Right atrium auricular region (tissue), 2 donors: Measurements from ENCODE around the gene PCDHA3. TPM values are rescaled to one million over a fixed set of nuclear protein-coding genes. Genes with fewer than 3 reads are reported as not detected.
"Not testable (repeated sequence)": the region's sequence is repeated elsewhere in the genome, so short reads cannot be mapped to it uniquely, and the experiment has no call there.

ENCODE experiments used
- DNase-seq: peaks from one replicate; pipeline ENCODE4 v3.0.0-alpha.2; 2019; ENCODE audit warnings: low spot score
- H3K27ac ChIP-seq, 2 donors: fragments of 200-600 bp; sonication (generic); 1 replicate in 1 of 2; 2 replicates in 1 of 2; pipeline ENCODE4 v1.5.1; 2016 to 2019
- H3K27me3 ChIP-seq, 2 donors: fragments of 200-600 bp; sonication (generic); one replicate each; pipeline versions ENCODE4 v1.5.1 to v1.6.0; 2017 to 2019
- H3K36me3 ChIP-seq: fragments of 200-600 bp; sonication (generic); one replicate; pipeline ENCODE4 v1.5.1; 2016
- H3K4me1 ChIP-seq, 2 donors: fragments of 200-600 bp; sonication (generic); one replicate each; pipeline versions ENCODE4 v1.5.1 to v1.6.0; 2017 to 2019
- H3K4me3 ChIP-seq, 2 donors: fragments of 200-600 bp; sonication (generic); 1 replicate in 1 of 2; 2 replicates in 1 of 2; pipeline ENCODE4 v1.5.1; 2017 to 2019; ENCODE audit warnings: mild to moderate bottlenecking in 1 of 2, moderate library complexity in 1 of 2
- H3K9me3 ChIP-seq, 2 donors: fragments of 200-600 bp; sonication (generic); one replicate each; pipeline ENCODE4 v1.5.1; 2019
- CTCF ChIP-seq, 2 donors: fragments of 200-600 bp; sonication (generic); IDR thresholded peaks; one replicate each; pipeline ENCODE4 v1.5.1; 2019; ENCODE audit warnings: antibody characterized with exemption in 2 of 2
- total RNA-seq, 2 donors: library from RNA; depleted of rRNA; stranded (reverse); fragments of >200 nt; gene quantifications; one replicate each; pipeline ENCODE4 v1.1.0, GENCODE V29; 2016

The PCDHA3 gene
- total RNA-seq, 2 donors from 2014 or later = 0.43 to 0.48 TPM

DNA sequence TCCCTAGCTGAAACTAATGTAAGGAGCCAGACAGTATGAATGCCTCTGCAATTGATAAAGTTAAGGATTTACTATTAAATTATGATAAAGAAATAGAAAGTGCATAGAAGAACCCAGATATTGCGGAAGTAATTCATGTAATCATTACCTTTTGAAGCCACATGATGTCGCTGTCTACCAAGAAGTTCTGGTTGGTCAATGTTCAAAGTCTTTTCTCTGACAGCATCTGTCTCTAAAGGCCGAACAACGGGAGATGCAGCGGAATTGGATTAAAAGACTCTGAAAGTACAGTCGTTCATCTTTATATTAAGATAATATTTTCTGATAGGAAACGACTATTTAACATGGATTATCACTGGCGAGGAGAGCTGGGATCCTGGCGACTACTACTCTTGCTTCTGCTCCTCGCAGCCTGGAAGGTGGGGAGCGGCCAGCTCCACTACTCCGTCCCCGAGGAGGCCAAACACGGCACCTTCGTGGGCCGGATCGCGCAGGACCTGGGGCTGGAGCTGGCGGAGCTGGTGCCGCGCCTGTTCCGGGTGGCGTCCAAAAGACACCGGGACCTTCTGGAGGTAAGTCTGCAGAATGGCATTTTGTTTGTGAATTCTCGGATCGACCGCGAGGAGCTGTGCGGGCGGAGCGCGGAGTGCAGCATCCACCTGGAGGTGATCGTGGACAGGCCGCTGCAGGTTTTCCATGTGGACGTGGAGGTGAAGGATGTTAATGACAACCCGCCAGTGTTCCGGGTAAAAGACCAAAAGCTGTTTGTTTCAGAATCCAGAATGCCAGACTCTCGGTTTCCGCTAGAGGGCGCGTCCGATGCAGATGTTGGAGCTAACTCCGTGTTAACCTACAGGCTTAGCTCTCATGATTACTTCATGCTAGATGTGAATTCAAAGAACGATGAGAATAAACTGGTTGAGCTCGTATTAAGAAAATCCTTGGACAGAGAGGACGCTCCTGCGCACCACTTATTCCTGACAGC, 40.4 kb downstream of the PCDHA3 start, which contains the start of gene PCDHA8:
PCDHA8 (plus strand) TSS at position 210 of the 985 bp plus-strand sequence; CDS start at position 345, 135 bp downstream.
- Histone ChIP-seq H3K27ac (no peak within 1 kb of the TSS), H3K36me3 (no peaks in the 10 kb centered on the region), H3K9me3 (peaks cover 0 to 28% of the 10 kb centered on the region in 2 donors), H3K4me3 (no peak within 1 kb of the TSS), H3K27me3 (no peaks in the 10 kb centered on the region), H3K4me1 (no peaks in the 10 kb centered on the region)
- no peak for DNase-seq
- peak in 1 of 2 donors; percentile 12 for TF ChIP-seq CTCF (IDR thresholded peaks at IDR 0.05)

- H3K4me1 ChIP-seq = no peaks in the 10 kb centered on the region
- H3K27me3 ChIP-seq = no peaks in the 10 kb centered on the region
- H3K4me3 ChIP-seq = no peak overlapping the region
- peaks cover 0 to 24% of the 10 kb centered on the region in 2 donors for H3K9me3 ChIP-seq
- no peak overlapping the region for H3K27ac ChIP-seq
- TF ChIP-seq CTCF (IDR thresholded peaks at IDR 0.05) = no peak
- no peaks in the 10 kb centered on the region for H3K36me3 ChIP-seq
- DNase-seq = no peak
Measured at GRCh38 chr5:140842798-140843733, 42.2 kb downstream of the PCDHA3 start.

- not testable (repeated sequence) for H3K4me1 ChIP-seq, H3K27me3 ChIP-seq, H3K36me3 ChIP-seq, DNase-seq, H3K27ac ChIP-seq
- peaks cover 0 to 30% of the 10 kb centered on the region in 2 donors for H3K9me3 ChIP-seq
- H3K4me3 ChIP-seq = peak within 1 kb of the TSS in 1 of 2 donors; percentile 15
Measured at GRCh38 chr5:140848139-140849102, 47.6 kb downstream of the PCDHA3 start, which contains the start of gene PCDHA9. Gene PCDHA9, plus strand, starts transcription at chr5:140848382. Its CDS starts 114 bp downstream, at chr5:140848496.

DNA sequence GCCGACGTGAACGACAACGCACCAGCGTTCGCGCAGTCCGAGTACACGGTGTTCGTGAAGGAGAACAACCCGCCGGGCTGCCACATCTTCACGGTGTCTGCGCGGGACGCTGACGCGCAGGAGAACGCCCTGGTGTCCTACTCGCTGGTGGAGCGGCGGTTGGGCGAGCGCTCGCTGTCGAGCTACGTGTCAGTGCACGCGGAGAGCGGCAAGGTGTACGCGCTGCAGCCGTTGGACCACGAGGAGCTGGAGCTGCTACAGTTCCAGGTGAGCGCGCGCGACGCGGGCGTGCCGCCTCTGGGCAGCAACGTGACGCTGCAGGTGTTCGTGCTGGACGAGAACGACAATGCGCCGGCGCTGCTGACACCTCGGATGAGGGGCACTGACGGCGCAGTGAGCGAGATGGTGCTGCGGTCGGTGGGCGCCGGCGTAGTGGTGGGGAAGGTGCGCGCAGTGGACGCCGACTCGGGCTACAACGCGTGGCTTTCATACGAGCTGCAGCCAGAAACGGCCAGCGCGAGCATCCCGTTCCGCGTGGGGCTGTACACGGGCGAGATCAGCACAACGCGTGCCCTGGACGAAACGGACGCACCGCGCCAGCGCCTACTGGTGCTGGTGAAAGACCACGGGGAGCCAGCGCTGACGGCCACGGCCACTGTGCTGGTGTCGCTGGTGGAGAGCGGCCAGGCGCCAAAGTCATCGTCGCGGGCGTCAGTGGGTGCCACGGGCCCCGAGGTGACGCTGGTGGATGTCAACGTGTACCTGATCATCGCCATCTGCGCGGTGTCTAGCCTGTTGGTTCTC, 49.2 kb downstream of the PCDHA3 start:
- H3K27me3 ChIP-seq, DNase-seq, H3K4me3 ChIP-seq, H3K36me3 ChIP-seq, H3K27ac ChIP-seq, H3K4me1 ChIP-seq: not testable (repeated sequence)
- peaks cover 0 to 23% of the 10 kb centered on the region in 2 donors for H3K9me3 ChIP-seq

Other genes starting within 250 kb of the PCDHA3 start
- 10 to 100 TPM; 24.6 to 27.9 TPM for gene SRA1, start 243.6 kb upstream of the PCDHA3 start, total RNA-seq
- 1 to 10 TPM; 7.4 to 8.3 TPM for gene APBB3, start 236.5 kb upstream of the PCDHA3 start, total RNA-seq
- gene SLC35A4, start 236.2 kb upstream of the PCDHA3 start, total RNA-seq = 10 to 100 TPM; 47.4 to 63.9 TPM
- 10 to 100 TPM; 25.0 to 74.1 TPM for gene CD14, start 167.9 kb upstream of the PCDHA3 start, total RNA-seq
- 10 to 100 TPM; 10.6 to 26.0 TPM for gene TMCO6, start 161.6 kb upstream of the PCDHA3 start, total RNA-seq
- 10 to 100 TPM; 79.1 to 81.5 TPM for gene NDUFA2, start 153.4 kb upstream of the PCDHA3 start, total RNA-seq
- gene IK, start 153.2 kb upstream of the PCDHA3 start, total RNA-seq = 100 to 1,000 TPM in 1 of 2 donors, 10 to 100 TPM in 1; 75.1 to 106 TPM
- 10 to 100 TPM in 1 of 2 donors, 1 to 10 TPM in 1; 8.3 to 12.4 TPM for gene WDR55, start 136.2 kb upstream of the PCDHA3 start, total RNA-seq
- under 1 TPM in 1 of 2 donors, not detected in 1; 0.51 TPM for gene DND1, start 127.5 kb upstream of the PCDHA3 start, total RNA-seq
- 10 to 100 TPM; 33.9 to 45.6 TPM for gene HARS1, start 109.7 kb upstream of the PCDHA3 start, total RNA-seq
- 10 to 100 TPM; 14.5 to 16.2 TPM for gene HARS2, start 109.6 kb upstream of the PCDHA3 start, total RNA-seq
- gene ZMAT2, start 100.6 kb upstream of the PCDHA3 start, total RNA-seq = 10 to 100 TPM; 21.2 to 33.7 TPM
- not detected for gene PCDHA1, start 14.9 kb upstream of the PCDHA3 start, total RNA-seq
- under 1 TPM; 0.07 to 0.20 TPM for gene PCDHA2, start 6.2 kb upstream of the PCDHA3 start, total RNA-seq
- gene PCDHA4, start 6.0 kb downstream of the PCDHA3 start, total RNA-seq = under 1 TPM; 0.43 to 0.63 TPM
- under 1 TPM in 1 of 2 donors, not detected in 1; 0.16 TPM for gene PCDHA5, start 20.6 kb downstream of the PCDHA3 start, total RNA-seq
- gene PCDHA6, start 26.9 kb downstream of the PCDHA3 start, total RNA-seq = under 1 TPM; 0.20 to 0.82 TPM
- under 1 TPM in 1 of 2 donors, not detected in 1; 0.07 TPM for gene PCDHA7, start 33.2 kb downstream of the PCDHA3 start, total RNA-seq
- gene PCDHA8, start 40.1 kb downstream of the PCDHA3 start, total RNA-seq = not detected
- under 1 TPM in 1 of 2 donors, not detected in 1; 0.04 TPM for gene PCDHA9, start 47.3 kb downstream of the PCDHA3 start, total RNA-seq
- under 1 TPM; 0.52 to 0.55 TPM for gene PCDHA10, start 54.8 kb downstream of the PCDHA3 start, total RNA-seq
- under 1 TPM; 0.12 to 0.96 TPM for gene PCDHA11, start 67.9 kb downstream of the PCDHA3 start, total RNA-seq
- under 1 TPM; 0.59 to 0.67 TPM for gene PCDHA12, start 74.3 kb downstream of the PCDHA3 start, total RNA-seq
- gene PCDHA13, start 81.1 kb downstream of the PCDHA3 start, total RNA-seq = under 1 TPM; 0.15 to 0.39 TPM
- gene PCDHAC1, start 125.2 kb downstream of the PCDHA3 start, total RNA-seq = under 1 TPM; 0.26 to 0.51 TPM
- gene PCDHAC2, start 165.4 kb downstream of the PCDHA3 start, total RNA-seq = 1 to 10 TPM; 3.7 to 4.1 TPM